Endothelial cell of umbilical vein (primary cell): ENCODE measurements around the gene CTBP2. TPM values are rescaled to one million over a fixed set of nuclear protein-coding genes. Genes with fewer than 3 reads are reported as not detected.

Experiments
- BruUV-seq: library from RNA; stranded (reverse); fragments of 400-500 nt; replicated peaks from 2 replicates; lab custom pipeline; 2021; lab: Mats Ljungman, UMichigan
- CTCF ChIA-PET: fragments of 300-600, 350-600 bp; sonication (Branson Sonifier 250); formaldehyde crosslinking; loops from one replicate; lab custom pipeline; 2021; ENCODE audit warnings: antibody characterized with exemption, inconsistent platforms; lab: Charles Lee
- POLR2A ChIA-PET: fragments of 300-600, 350-600 bp; sonication (Branson Sonifier 250); formaldehyde crosslinking; loops from one replicate; lab custom pipeline; 2021; ENCODE audit warnings: antibody characterized with exemption, inconsistent platforms; lab: Charles Lee
- DNase-seq: peaks from one replicate; pipeline ENCODE4 v3.0.0-alpha.2; 2011; ENCODE audit warnings: low read depth, low spot score
- FAIRE-seq: peaks from 2 replicates; lab custom pipeline; 2011; peaks lifted over from hg19 to GRCh38; lab: Jason Lieb, UNC
- H2AFZ ChIP-seq: 2 replicates; pipeline ENCODE4 v1.6.0; 2012; ENCODE audit warnings: low read depth, low read length, control low read depth, inconsistent platforms
- H3K27ac ChIP-seq: 2 replicates; pipeline ENCODE4 v1.5.1; 2011; ENCODE audit warnings: low read depth, mild to moderate bottlenecking, control low read depth, low read length, moderate library complexity; ENCODE audit not compliant: insufficient read depth
- H3K27me3 ChIP-seq, 2 experiments: 2 replicates each; pipeline versions ENCODE4 v1.6.0 to v1.6.1; 2011; ENCODE audit warnings: low read length in 2 of 2, mixed read lengths in 1 of 2; ENCODE audit not compliant: control insufficient read depth in 2 of 2, insufficient read depth in 2 of 2
- H3K36me3 ChIP-seq, 2 experiments: 2 replicates in 1 of 2; 3 replicates in 1 of 2; pipeline ENCODE4 v1.5.1; 2011; ENCODE audit warnings: low read length in 2 of 2, mild to moderate bottlenecking in 1 of 2, moderate library complexity in 1 of 2; ENCODE audit not compliant: control insufficient read depth in 2 of 2, insufficient read depth in 2 of 2; ENCODE audit errors: extremely low read depth in 1 of 2
- H3K4me1 ChIP-seq: 3 replicates; pipeline ENCODE4 v1.5.1; 2011; ENCODE audit warnings: mild to moderate bottlenecking, low read length; ENCODE audit not compliant: control insufficient read depth, insufficient read depth; ENCODE audit errors: extremely low read depth
- H3K4me2 ChIP-seq: 2 replicates; pipeline ENCODE4 v1.6.1; 2011; ENCODE audit warnings: low read length, control low read depth, mixed read lengths; ENCODE audit not compliant: insufficient read depth
- H3K4me3 ChIP-seq, 3 experiments: fragments of 200-600 bp in 1 of 3; sonication (generic), shearing (Covaris generic) in 1 of 3; replicated peaks in 1 of 3; 2 replicates each; pipeline ENCODE4 v1.5.1; 2011 to 2016; ENCODE audit warnings: control low read depth in 3 of 3, low read length in 3 of 3, mild to moderate bottlenecking in 2 of 3, inconsistent platforms in 1 of 3, low read depth in 1 of 3, moderate library complexity in 1 of 3; ENCODE audit not compliant: insufficient read depth in 1 of 3
- H3K79me2 ChIP-seq: 2 replicates; pipeline ENCODE4 v1.6.0; 2012; ENCODE audit warnings: low read length, inconsistent platforms; ENCODE audit not compliant: control insufficient read depth, insufficient read depth
- H3K9ac ChIP-seq: replicated peaks from 2 replicates; pipeline ENCODE3; 2011; ENCODE audit warnings: low read length, control low read depth; ENCODE audit not compliant: insufficient read depth; ENCODE audit errors: extremely low read depth
- H3K9me1 ChIP-seq: replicated peaks from 3 replicates; pipeline ENCODE4 v1.6.0; 2011; ENCODE audit warnings: mild to moderate bottlenecking, low read length; ENCODE audit not compliant: control insufficient read depth, insufficient read depth; ENCODE audit errors: extremely low read depth
- H3K9me3 ChIP-seq: replicated peaks from 2 replicates; pipeline ENCODE4 v1.5.1; 2012; ENCODE audit warnings: low read length, inconsistent platforms; ENCODE audit not compliant: control insufficient read depth, insufficient read depth
- H4K20me1 ChIP-seq: replicated peaks from 2 replicates; pipeline ENCODE3; 2011; ENCODE audit warnings: mild to moderate bottlenecking, low read length; ENCODE audit not compliant: control insufficient read depth, insufficient read depth; ENCODE audit errors: extremely low read depth
- CTCF ChIP-seq, 2 donors: IDR thresholded peaks; 1 replicate in 1 of 2; 2 replicates in 1 of 2; pipeline ENCODE4 v1.5.1; 2011; ENCODE audit warnings: low read length in 2 of 2, mild to moderate bottlenecking in 2 of 2, moderate library complexity in 2 of 2, control low read depth in 1 of 2, inconsistent platforms in 1 of 2, low read depth in 1 of 2; ENCODE audit not compliant: insufficient read depth in 1 of 2; ENCODE audit errors: extremely low read depth in 1 of 2
- EZH2 ChIP-seq: IDR thresholded peaks from 2 replicates; pipeline ENCODE4 v1.6.1; 2012; ENCODE audit warnings: borderline replicate concordance, low read depth, mild to moderate bottlenecking, moderate library complexity, low read length, inconsistent platforms; ENCODE audit not compliant: severe bottlenecking
- FOS ChIP-seq: IDR thresholded peaks from 2 replicates; pipeline ENCODE4 v1.6.1; 2011; ENCODE audit warnings: mild to moderate bottlenecking, low read length, moderate library complexity, borderline replicate concordance; ENCODE audit not compliant: insufficient read depth
- GATA2 ChIP-seq: IDR thresholded peaks from 2 replicates; pipeline ENCODE4 v1.7.0; 2011; ENCODE audit warnings: low read depth, mild to moderate bottlenecking, moderate library complexity, mixed read lengths, low read length; ENCODE audit not compliant: insufficient read length, insufficient read depth
- JUN ChIP-seq: IDR thresholded peaks from 2 replicates; pipeline ENCODE4 v1.6.1; 2011; ENCODE audit warnings: borderline replicate concordance, low read depth; ENCODE audit not compliant: insufficient read length, insufficient read depth
- POLR2A ChIP-seq: IDR thresholded peaks from 2 replicates; pipeline ENCODE4 v1.6.1; 2012; ENCODE audit warnings: low read depth, mild to moderate bottlenecking, control low read depth, low read length
- POLR2AphosphoS5 ChIP-seq: IDR thresholded peaks from 2 replicates; pipeline ENCODE4 v1.6.1; 2012; ENCODE audit warnings: low read depth, mild to moderate bottlenecking, control low read depth, low read length, moderate library complexity; ENCODE audit not compliant: insufficient read depth
- dilution Hi-C: fragments of 300-500 bp; cut with MboI; formaldehyde crosslinking; loops from one replicate; pipeline ENCODE4 v1.15.0; 2019; ENCODE audit warnings: low sequenced_read_pairs; ENCODE audit not compliant: extremely low pct_ligation_motif_present
- intact Hi-C: fragments of 100-400 bp; cut with micrococcal nuclease; formaldehyde crosslinking; loops from one replicate; pipeline ENCODE4 v1.10.0; 2022
- polyA plus RNA-seq, 4 experiments: library from polyadenylated mRNA; depleted of rRNA in 3 of 4; stranded (reverse) in 3 of 4; unstranded in 1 of 4; fragments of >200 nt; gene quantifications; 2 replicates each; pipeline versions ENCODE4 v1.2.1 to v1.2.3, GENCODE V29; 2011 to 2012; ENCODE audit warnings: missing spikeins in 1 of 4
- total RNA-seq: library from RNA; stranded (reverse); gene quantifications from 2 replicates; pipeline ENCODE4 v1.2.3, GENCODE V29; 2021
- TF ChIP-seq, protein P1 (sequence below): IDR thresholded peaks from 2 replicates; pipeline ENCODE4 v1.6.1; 2011; ENCODE audit not compliant: insufficient read depth, insufficient read length

Gene CTBP2
- total and polyA plus RNA-seq, 2 donors (not counting 3 experiments of a cell fraction or from before 2014, with no cell fraction given), result 118 to 128 TPM

DNA sequence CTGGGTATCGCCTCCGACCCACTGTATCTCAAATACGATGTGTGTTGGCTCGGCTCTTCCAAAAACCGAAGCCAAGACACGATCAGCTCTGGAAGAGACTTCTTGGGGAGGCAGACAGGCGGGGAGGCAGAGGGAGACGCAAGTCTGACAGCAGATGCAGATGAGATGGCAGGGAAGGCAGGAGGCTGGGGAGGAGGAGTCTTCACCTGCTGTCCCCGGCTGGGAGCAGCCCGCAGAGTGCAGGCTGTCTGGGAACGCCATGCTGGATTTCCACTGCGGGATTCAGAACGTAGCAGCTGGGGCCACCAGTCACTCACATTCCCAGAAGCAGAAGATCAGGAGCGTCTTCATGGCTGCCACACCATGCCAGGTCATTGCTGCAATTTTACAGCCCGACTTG is 29.4 kb downstream of the CTBP2 start:
- CTCF ChIA-PET, result no interaction called here

More for the DNA sequence above, 29.4 kb downstream of the CTBP2 start:
- peaks cover 3% of the 10 kb centered on the region for H4K20me1 ChIP-seq
- dilution Hi-C loops (no loop called here), intact Hi-C loops (no loop called here)
- no peaks in the 10 kb centered on the region for H3K27me3 ChIP-seq
- no peak for DNase-seq
- H3K4me2 ChIP-seq, result no peak overlapping the region
- no peak overlapping the region for H3K27ac ChIP-seq
- H3K9ac ChIP-seq, result no peak overlapping the region
- TF ChIP-seq POLR2AphosphoS5 (no peak), FOS (no peak), GATA2 (no peak), JUN (no peak), CTCF (IDR thresholded peaks at IDR 0.05; ENCODE audit: extremely low read depth in 1 of 2, insufficient read depth in 1 of 2, low read depth in 1 of 2, low read length in 2 of 2) (no peak), POLR2A (no peak), EZH2 (no peak)
- TF ChIP-seq, protein P1, sequence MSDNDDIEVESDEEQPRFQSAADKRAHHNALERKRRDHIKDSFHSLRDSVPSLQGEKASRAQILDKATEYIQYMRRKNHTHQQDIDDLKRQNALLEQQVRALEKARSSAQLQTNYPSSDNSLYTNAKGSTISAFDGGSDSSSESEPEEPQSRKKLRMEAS, result no peak
- H3K9me1 ChIP-seq, result no peaks in the 10 kb centered on the region
- no TSS peak for BruUV-seq
- no peak overlapping the region for H2AFZ ChIP-seq
- H3K36me3 ChIP-seq, result peaks cover 7 to 36% of the 10 kb centered on the region in 2 experiments
- H3K79me2 ChIP-seq, result peaks cover 98% of the 10 kb centered on the region
- POLR2A ChIA-PET, result no interaction called here
- FAIRE-seq, result no peak
- no peaks in the 10 kb centered on the region for H3K4me1 ChIP-seq
- H3K9me3 ChIP-seq, result no peaks in the 10 kb centered on the region
- H3K4me3 ChIP-seq, result no peak overlapping the region
